A673 (cell line): ENCODE measurements around the gene MBD5. TPM values are rescaled to one million over a fixed set of nuclear protein-coding genes. Genes with fewer than 3 reads are reported as not detected.

ENCODE experiments used
- BruUV-seq: library from RNA; stranded (reverse); fragments of 400-500 nt; replicated peaks from 2 replicates; lab custom pipeline; 2021; lab: Mats Ljungman, UMichigan
- CTCF ChIA-PET: fragments of 300-600 bp; sonication (Branson Sonifier 250); formaldehyde crosslinking; loops from one replicate; lab custom pipeline; 2022; ENCODE audit warnings: antibody characterized with exemption; lab: Charles Lee
- POLR2A ChIA-PET: fragments of 300-600 bp; sonication (Branson Sonifier 250); formaldehyde crosslinking; loops from one replicate; lab custom pipeline; 2022; ENCODE audit warnings: antibody characterized with exemption; ENCODE audit not compliant: low non-redundant PET; lab: Charles Lee
- DNase-seq: peaks from one replicate; pipeline ENCODE4 v3.0.0-alpha.2; 2015; ENCODE audit warnings: low spot score
- H3K27ac ChIP-seq: fragments of 200-600 bp; sonication (generic); 2 replicates; pipeline ENCODE4 v1.5.1; 2016; ENCODE audit warnings: mixed run types, low read depth, mild to moderate bottlenecking, mixed read lengths, antibody characterized with exemption, low read length; ENCODE audit not compliant: poor library complexity, severe bottlenecking
- H3K27me3 ChIP-seq: fragments of 200-600 bp; sonication (generic); replicated peaks from 2 replicates; pipeline ENCODE4 v1.6.1; 2017; ENCODE audit warnings: mixed run types, low read depth, mild to moderate bottlenecking, mixed read lengths, antibody characterized with exemption, low read length; ENCODE audit not compliant: insufficient read depth, poor library complexity
- H3K36me3 ChIP-seq: fragments of 200-600 bp; sonication (generic); 2 replicates; pipeline ENCODE4 v1.6.1; 2016; ENCODE audit warnings: mixed run types, mild to moderate bottlenecking, mixed read lengths, antibody characterized with exemption, low read length; ENCODE audit not compliant: insufficient read depth, poor library complexity, severe bottlenecking
- H3K4me1 ChIP-seq: fragments of 200-600 bp; sonication (generic); 2 replicates; pipeline ENCODE4 v1.6.1; 2017; ENCODE audit warnings: mixed run types, mild to moderate bottlenecking, mixed read lengths, antibody characterized with exemption, low read length; ENCODE audit not compliant: insufficient read depth, poor library complexity, severe bottlenecking
- H3K4me3 ChIP-seq: fragments of 200-600 bp; sonication (generic); 2 replicates; pipeline ENCODE4 v1.5.1; 2016; ENCODE audit warnings: low read depth, mixed run types, mild to moderate bottlenecking, mixed read lengths, low read length; ENCODE audit not compliant: poor library complexity, severe bottlenecking
- H3K9me3 ChIP-seq: fragments of 200-600 bp; sonication (generic); 2 replicates; pipeline ENCODE4 v1.6.1; 2016; ENCODE audit warnings: mixed run types, low read depth, mild to moderate bottlenecking, mixed read lengths, antibody characterized with exemption, low read length; ENCODE audit not compliant: poor library complexity, severe bottlenecking
- CTCF ChIP-seq: fragments of 300-800, 200-600 bp; sonication (generic); conservative IDR thresholded peaks from 2 replicates; pipeline ENCODE4 v1.5.1; 2017; ENCODE audit warnings: low read depth, mild to moderate bottlenecking, antibody characterized with exemption, low read length, moderate library complexity, mixed read lengths
- EZH2 ChIP-seq: fragments of 200-600 bp; sonication (generic); IDR thresholded peaks from 2 replicates; pipeline ENCODE4 v1.6.1; 2017; ENCODE audit warnings: borderline replicate concordance, low read depth, mild to moderate bottlenecking, mixed read lengths, antibody characterized with exemption, low read length; ENCODE audit not compliant: poor library complexity, severe bottlenecking
- intact Hi-C: fragments of 100-400 bp; cut with micrococcal nuclease; formaldehyde crosslinking; loops from one replicate; pipeline ENCODE4 v1.10.0; 2022; ENCODE audit not compliant: unreplicated experiment
- total RNA-seq: library from RNA; stranded (reverse); gene quantifications from 2 replicates; pipeline ENCODE4 v1.2.3, GENCODE V29; 2021

The MBD5 gene
- total RNA-seq, 1 experiment from 2014 or later: 32.4 TPM

GRCh38 chr2:148561389-148561788 lies 540.5 kb downstream of the MBD5 start:
- BruUV-seq: no TSS peak

GRCh38 chr2:148565272-148565894 lies 544.5 kb downstream of the MBD5 start:
- no peaks in the 10 kb centered on the region for H3K36me3 ChIP-seq
- H3K27me3 ChIP-seq: no peaks in the 10 kb centered on the region
- no peaks in the 10 kb centered on the region for H3K9me3 ChIP-seq
- TF ChIP-seq CTCF (peak; percentile 44; the same call in 1 of the 2 replicates), EZH2 (no peak)
- no TSS peak for BruUV-seq
- DNase-seq: peak; percentile 45
- H3K4me3 ChIP-seq: no peak overlapping the region
- intact Hi-C loops: loop anchor here (5.0 kb wide), 1 partner anchor 427 kb away; no protein-coding TSS in a partner anchor
- H3K27ac ChIP-seq: no peak overlapping the region
- no peaks in the 10 kb centered on the region for H3K4me1 ChIP-seq
- ChIA-PET POLR2A (no interaction called here), CTCF (no interaction called here)

More at GRCh38 chr2:148561389-148561788, 540.5 kb downstream of the MBD5 start:
- CTCF ChIA-PET: no interaction called here
- no peaks in the 10 kb centered on the region for H3K36me3 ChIP-seq
- no peak overlapping the region for H3K27ac ChIP-seq
- no peaks in the 10 kb centered on the region for H3K9me3 ChIP-seq
- intact Hi-C loops: no loop called here
- H3K4me1 ChIP-seq: no peaks in the 10 kb centered on the region
- H3K4me3 ChIP-seq: no peak overlapping the region
- TF ChIP-seq EZH2: no peak
- no peak for TF ChIP-seq CTCF
- POLR2A ChIA-PET: no interaction called here
- DNase-seq: no peak
- H3K27me3 ChIP-seq: no peaks in the 10 kb centered on the region

Other genes with a start within 250 kb of the MBD5 start
- 17.9 and 18.3 TPM in 2 replicates for gene ACVR2A, start 176.1 kb upstream of the MBD5 start, total RNA-seq
- gene ORC4, start 354 bp upstream of the MBD5 start, total RNA-seq: 63.5 and 63.9 TPM in 2 replicates